OCI-LY7 (cell line): ENCODE measurements around the gene EXTL1.

Source experiments
- EZH2phosphoT487 ChIP-seq: fragments of 200-600 bp; sonication (generic); IDR thresholded peaks from 2 replicates; pipeline ENCODE4 v1.6.1; 2018; ENCODE audit warnings: low read depth, borderline replicate concordance, mild to moderate bottlenecking, mixed run types, antibody characterized with exemption, low read length, moderate library complexity, mixed read lengths
- TF ChIP-seq, protein P1 (sequence below): fragments of 200-600 bp; sonication (generic); conservative IDR thresholded peaks from 2 replicates; pipeline ENCODE4 v1.5.1; 2014; ENCODE audit warnings: mild to moderate bottlenecking, antibody characterized with exemption, low read length, moderate library complexity, mixed read lengths

DNA sequence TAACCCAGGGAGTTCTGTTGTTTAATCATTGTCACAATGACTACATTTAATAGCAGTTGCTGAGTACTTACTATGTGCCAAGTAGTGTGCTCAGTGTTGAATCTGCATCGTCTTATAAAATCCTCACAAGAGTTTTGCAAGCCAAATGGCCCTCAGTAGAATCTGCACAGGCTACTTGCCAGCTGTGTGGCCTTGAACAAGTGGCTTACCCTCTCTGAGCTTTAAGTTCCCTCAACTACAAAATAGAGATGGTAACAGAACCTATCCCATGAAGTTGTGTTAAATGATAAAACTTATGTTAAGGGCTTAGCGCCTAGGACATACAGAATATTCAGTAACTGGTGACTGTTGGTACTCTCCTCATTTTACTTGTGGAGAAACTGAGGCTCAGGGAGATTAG, 33.5 kb downstream of the EXTL1 start:
- TF ChIP-seq, protein P1, sequence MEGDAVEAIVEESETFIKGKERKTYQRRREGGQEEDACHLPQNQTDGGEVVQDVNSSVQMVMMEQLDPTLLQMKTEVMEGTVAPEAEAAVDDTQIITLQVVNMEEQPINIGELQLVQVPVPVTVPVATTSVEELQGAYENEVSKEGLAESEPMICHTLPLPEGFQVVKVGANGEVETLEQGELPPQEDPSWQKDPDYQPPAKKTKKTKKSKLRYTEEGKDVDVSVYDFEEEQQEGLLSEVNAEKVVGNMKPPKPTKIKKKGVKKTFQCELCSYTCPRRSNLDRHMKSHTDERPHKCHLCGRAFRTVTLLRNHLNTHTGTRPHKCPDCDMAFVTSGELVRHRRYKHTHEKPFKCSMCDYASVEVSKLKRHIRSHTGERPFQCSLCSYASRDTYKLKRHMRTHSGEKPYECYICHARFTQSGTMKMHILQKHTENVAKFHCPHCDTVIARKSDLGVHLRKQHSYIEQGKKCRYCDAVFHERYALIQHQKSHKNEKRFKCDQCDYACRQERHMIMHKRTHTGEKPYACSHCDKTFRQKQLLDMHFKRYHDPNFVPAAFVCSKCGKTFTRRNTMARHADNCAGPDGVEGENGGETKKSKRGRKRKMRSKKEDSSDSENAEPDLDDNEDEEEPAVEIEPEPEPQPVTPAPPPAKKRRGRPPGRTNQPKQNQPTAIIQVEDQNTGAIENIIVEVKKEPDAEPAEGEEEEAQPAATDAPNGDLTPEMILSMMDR, result no peak
- TF ChIP-seq EZH2phosphoT487, result no peak
